Measurements from ENCODE around the gene FGD6.
"Not testable (repeated sequence)": the region's sequence is repeated elsewhere in the genome, so short reads cannot be mapped to it uniquely, and the experiment has no call there.

The FGD6 gene

DNA sequence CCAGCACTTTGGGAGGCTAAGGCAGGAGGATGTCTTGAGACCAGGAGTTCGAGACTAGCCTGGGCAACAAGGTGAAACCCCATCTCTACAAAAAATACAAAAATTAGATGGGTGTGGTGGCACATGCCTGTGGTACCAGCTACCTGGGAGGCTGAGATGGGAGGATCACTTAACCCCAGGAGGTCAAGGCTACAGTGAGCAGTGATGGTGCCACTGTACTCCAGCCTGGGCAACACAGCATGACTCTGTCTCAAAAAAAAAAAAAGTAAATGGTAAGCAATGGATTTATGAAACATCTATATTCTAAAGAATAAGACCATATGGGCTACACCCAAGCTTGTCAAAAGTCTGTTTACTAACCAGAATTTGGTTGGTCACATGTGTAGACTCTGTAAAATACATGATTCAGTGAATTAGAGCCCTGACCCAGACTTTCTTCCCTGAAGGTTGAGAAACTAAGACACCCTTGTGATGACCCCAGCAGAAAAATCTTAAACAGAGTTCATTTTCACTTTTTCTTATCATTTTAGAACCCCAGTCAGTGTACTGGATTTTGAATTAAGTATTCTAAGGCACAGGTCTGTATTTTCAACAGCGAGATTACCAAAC is 12.1 kb downstream of the FGD6 start:
- H3K4me1 ChIP-seq (ENCODE audit: control insufficient read depth, insufficient read depth, low read length) = peaks cover 83% of the 10 kb centered on the region

DNA sequence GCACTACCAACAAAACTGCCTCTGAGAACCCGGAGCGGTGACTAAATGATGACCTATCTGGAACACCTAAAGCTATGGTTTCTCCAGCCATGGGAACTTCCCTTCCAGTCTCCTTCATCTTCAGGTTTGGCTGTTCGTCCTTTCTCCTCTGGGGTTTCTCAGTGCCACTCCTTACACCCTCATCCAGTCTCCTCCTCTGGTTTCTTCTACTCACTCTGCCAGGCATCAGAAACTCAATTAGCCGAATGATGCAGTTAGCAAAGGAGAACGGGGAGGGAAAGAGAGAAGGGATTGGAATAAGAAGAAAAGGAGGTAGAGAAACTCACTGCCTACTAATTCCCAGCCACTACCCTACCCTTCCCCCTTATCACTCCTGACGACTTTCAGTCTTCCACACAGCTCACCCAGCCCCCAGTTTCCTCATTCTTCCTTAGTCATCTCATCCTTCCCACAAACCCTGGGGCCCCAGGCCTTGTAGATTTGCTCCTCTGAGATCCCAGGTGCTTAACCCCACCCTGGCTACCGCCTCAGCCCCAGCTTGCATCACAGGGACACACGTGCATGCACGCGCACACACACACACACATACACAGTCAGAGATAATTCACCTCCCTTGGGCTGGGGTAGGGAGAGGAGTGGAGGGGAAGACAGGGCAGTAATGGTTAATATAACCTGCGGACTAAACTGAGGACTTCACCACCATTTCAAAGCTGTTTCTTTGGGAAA is 13.0 kb downstream of the FGD6 start:
- H3K4me1 ChIP-seq (ENCODE audit: control insufficient read depth, insufficient read depth, low read length) = peaks cover 80% of the 10 kb centered on the region
- peak overlapping the region; percentile 23; the same call in 1 of the 2 replicates for H3K4me3 ChIP-seq (ENCODE audit: low read depth, low read length)
- H3K9me3 ChIP-seq (ENCODE audit: control insufficient read depth, insufficient read depth, low read depth, low read length) = no peaks in the 10 kb centered on the region
- peak overlapping the region; percentile 50 for H3K9ac ChIP-seq (ENCODE audit: low read length)
- H3K27ac ChIP-seq (ENCODE audit: low read depth, low read length) = peak overlapping the region; percentile 69; the same call in 1 of the 2 replicates
- peaks cover 3% of the 10 kb centered on the region; the same call in 1 of the 2 replicates for H3K36me3 ChIP-seq (ENCODE audit: control insufficient read depth, insufficient read depth, low read length)
- no peaks in the 10 kb centered on the region for H3K27me3 ChIP-seq (ENCODE audit: control insufficient read depth, insufficient read depth, low read length)

More for the DNA sequence above, 12.1 kb downstream of the FGD6 start:
- H3K9ac ChIP-seq (ENCODE audit: low read length) = peak overlapping the region; percentile 50
- peaks cover 3% of the 10 kb centered on the region; the same call in 1 of the 2 replicates for H3K36me3 ChIP-seq (ENCODE audit: control insufficient read depth, insufficient read depth, low read length)
- no peaks in the 10 kb centered on the region for H3K9me3 ChIP-seq (ENCODE audit: control insufficient read depth, insufficient read depth, low read depth, low read length)
- H3K27me3 ChIP-seq (ENCODE audit: control insufficient read depth, insufficient read depth, low read length) = no peaks in the 10 kb centered on the region
- no peak overlapping the region for H3K4me3 ChIP-seq (ENCODE audit: low read depth, low read length)
- peak overlapping the region; percentile 69 for H3K27ac ChIP-seq (ENCODE audit: low read depth, low read length)

GRCh38 chr12:95203487-95204030 is 13.7 kb downstream of the FGD6 start:
- H3K9ac ChIP-seq (ENCODE audit: low read length) = peak overlapping the region; percentile 5
- peak overlapping the region; percentile 69; the same call in 1 of the 2 replicates for H3K27ac ChIP-seq (ENCODE audit: low read depth, low read length)
- H3K27me3 ChIP-seq (ENCODE audit: control insufficient read depth, insufficient read depth, low read length) = no peaks in the 10 kb centered on the region
- no peaks in the 10 kb centered on the region for H3K9me3 ChIP-seq (ENCODE audit: control insufficient read depth, insufficient read depth, low read depth, low read length)
- peak overlapping the region; percentile 23; the same call in 1 of the 2 replicates for H3K4me3 ChIP-seq (ENCODE audit: low read depth, low read length)
- H3K36me3 ChIP-seq (ENCODE audit: control insufficient read depth, insufficient read depth, low read length) = peaks cover 1% of the 10 kb centered on the region; the same call in 1 of the 2 replicates
- H3K4me1 ChIP-seq (ENCODE audit: control insufficient read depth, insufficient read depth, low read length) = peaks cover 80% of the 10 kb centered on the region

DNA sequence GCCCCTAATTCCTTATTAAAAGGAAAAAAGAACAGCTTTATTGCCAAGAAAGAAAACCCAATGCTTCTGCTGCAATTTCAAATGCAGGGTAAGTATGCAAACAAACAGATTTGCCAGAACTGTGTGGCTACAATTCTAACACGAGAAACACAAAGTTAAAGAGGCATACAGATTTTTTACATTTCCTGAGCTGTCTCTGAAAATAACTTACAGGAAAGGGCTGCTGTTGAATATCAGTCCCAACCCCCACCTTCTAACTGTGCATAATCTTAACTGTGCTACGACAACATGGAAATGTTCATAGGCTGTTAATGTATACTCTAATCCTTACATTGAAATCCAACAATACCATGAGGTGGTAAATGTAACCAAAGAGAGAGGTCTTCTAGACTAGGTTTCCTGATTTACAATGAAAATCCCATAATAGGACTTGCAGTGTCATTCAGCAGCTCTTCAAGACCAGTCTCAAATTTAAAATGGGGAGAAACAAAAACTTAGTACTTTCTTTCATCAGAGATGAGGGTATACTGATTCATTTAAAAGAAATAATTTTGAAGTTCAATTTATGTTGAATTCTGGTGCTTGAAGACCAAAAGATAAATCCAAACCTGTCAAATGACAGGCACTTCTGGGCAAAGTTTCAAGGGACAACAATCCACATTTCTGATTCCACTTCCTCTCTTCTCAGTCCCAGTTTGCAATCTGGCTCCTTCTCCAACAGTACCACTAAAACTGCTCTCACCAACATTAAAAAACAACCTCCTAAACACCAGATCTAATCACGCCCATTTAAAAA is 14.4 kb downstream of the FGD6 start:
- no peak overlapping the region for H3K4me3 ChIP-seq (ENCODE audit: low read depth, low read length)
- H3K27ac ChIP-seq (ENCODE audit: low read depth, low read length) = peak overlapping the region; percentile 55
- H3K9ac ChIP-seq (ENCODE audit: low read length) = peak overlapping the region; percentile 5
- H3K9me3 ChIP-seq (ENCODE audit: control insufficient read depth, insufficient read depth, low read depth, low read length) = no peaks in the 10 kb centered on the region
- peaks cover 76% of the 10 kb centered on the region for H3K4me1 ChIP-seq (ENCODE audit: control insufficient read depth, insufficient read depth, low read length)
- no peaks in the 10 kb centered on the region for H3K27me3 ChIP-seq (ENCODE audit: control insufficient read depth, insufficient read depth, low read length)
- no peaks in the 10 kb centered on the region for H3K36me3 ChIP-seq (ENCODE audit: control insufficient read depth, insufficient read depth, low read length)

- Histone ChIP-seq H3K36me3 (ENCODE audit: control insufficient read depth, insufficient read depth, low read length) (no peaks in the 10 kb centered on the region), H3K4me1 (ENCODE audit: control insufficient read depth, insufficient read depth, low read length) (peaks cover 69% of the 10 kb centered on the region), H3K27me3 (ENCODE audit: control insufficient read depth, insufficient read depth, low read length) (no peaks in the 10 kb centered on the region), H3K4me3 (ENCODE audit: low read depth, low read length) (no peak overlapping the region; the same call in 1 of the 2 replicates), H3K9ac (ENCODE audit: low read length) (no peak overlapping the region), H3K27ac (ENCODE audit: low read depth, low read length) (peak overlapping the region; percentile 16; the same call in 1 of the 2 replicates), H3K9me3 (ENCODE audit: control insufficient read depth, insufficient read depth, low read depth, low read length) (no peaks in the 10 kb centered on the region)
Observed at GRCh38 chr12:95201056-95201670, 16.1 kb downstream of the FGD6 start.

DNA sequence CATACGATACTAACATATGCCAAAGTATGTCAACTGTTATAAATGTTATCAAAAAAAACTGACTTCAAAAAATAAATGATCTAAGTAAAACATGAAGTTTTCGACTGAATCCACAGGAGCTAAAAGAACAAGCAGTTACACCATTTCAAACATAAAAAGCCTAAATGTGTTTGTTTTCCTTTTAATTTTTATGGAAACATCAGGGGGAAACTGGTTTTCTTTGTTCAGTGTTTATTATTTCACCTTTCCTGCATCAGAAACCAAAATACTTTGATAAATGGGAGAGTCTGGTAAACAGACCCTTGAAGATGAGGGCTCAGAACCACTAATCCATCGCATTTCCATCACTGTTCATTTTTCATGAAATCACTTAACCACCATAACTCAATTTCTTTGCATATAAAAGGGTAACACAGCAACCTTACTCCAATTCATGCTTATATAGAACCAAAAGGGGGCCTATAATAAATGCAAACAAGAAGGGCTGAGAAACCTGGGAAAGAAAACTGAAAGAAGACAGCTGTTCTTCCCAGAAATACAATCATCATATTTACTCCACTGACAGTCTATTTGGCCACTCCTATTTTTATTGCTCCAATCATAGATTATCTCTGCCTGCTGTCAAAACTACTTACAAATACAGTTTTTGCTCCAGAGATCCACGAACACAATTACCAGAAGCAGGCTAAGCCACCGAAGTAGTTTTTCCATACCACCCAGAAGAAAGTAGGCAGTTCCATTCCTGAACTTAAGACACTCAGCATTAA is 17.0 kb downstream of the FGD6 start:
- H3K9me3 ChIP-seq (ENCODE audit: control insufficient read depth, insufficient read depth, low read depth, low read length) = no peaks in the 10 kb centered on the region
- no peak overlapping the region for H3K4me3 ChIP-seq (ENCODE audit: low read depth, low read length)
- H3K27ac ChIP-seq (ENCODE audit: low read depth, low read length) = no peak overlapping the region
- H3K9ac ChIP-seq (ENCODE audit: low read length) = no peak overlapping the region
- H3K36me3 ChIP-seq (ENCODE audit: control insufficient read depth, insufficient read depth, low read length) = no peaks in the 10 kb centered on the region
- no peaks in the 10 kb centered on the region for H3K27me3 ChIP-seq (ENCODE audit: control insufficient read depth, insufficient read depth, low read length)
- H3K4me1 ChIP-seq (ENCODE audit: control insufficient read depth, insufficient read depth, low read length) = peaks cover 61% of the 10 kb centered on the region

GRCh38 chr12:95198914-95199313 is 18.4 kb downstream of the FGD6 start:
- Histone ChIP-seq H3K27ac (ENCODE audit: low read depth, low read length) (peak overlapping the region; percentile 76), H3K4me1 (ENCODE audit: control insufficient read depth, insufficient read depth, low read length) (peaks cover 47% of the 10 kb centered on the region), H3K4me3 (ENCODE audit: low read depth, low read length) (0 out of 2 replicates have a peak overlapping the region, but pooled peaks have one; percentile 16), H3K36me3 (ENCODE audit: control insufficient read depth, insufficient read depth, low read length) (no peaks in the 10 kb centered on the region), H3K9me3 (ENCODE audit: control insufficient read depth, insufficient read depth, low read depth, low read length) (no peaks in the 10 kb centered on the region), H3K27me3 (ENCODE audit: control insufficient read depth, insufficient read depth, low read length) (no peaks in the 10 kb centered on the region), H3K9ac (ENCODE audit: low read length) (no peak overlapping the region)

GRCh38 chr12:95197636-95198035 is 19.6 kb downstream of the FGD6 start:
- Histone ChIP-seq H3K9me3 (ENCODE audit: control insufficient read depth, insufficient read depth, low read depth, low read length) (no peaks in the 10 kb centered on the region), H3K4me1 (ENCODE audit: control insufficient read depth, insufficient read depth, low read length) (peaks cover 34% of the 10 kb centered on the region), H3K27ac (ENCODE audit: low read depth, low read length) (no peak overlapping the region), H3K27me3 (ENCODE audit: control insufficient read depth, insufficient read depth, low read length) (no peaks in the 10 kb centered on the region), H3K9ac (ENCODE audit: low read length) (no peak overlapping the region), H3K36me3 (ENCODE audit: control insufficient read depth, insufficient read depth, low read length) (no peaks in the 10 kb centered on the region), H3K4me3 (ENCODE audit: low read depth, low read length) (no peak overlapping the region)

DNA sequence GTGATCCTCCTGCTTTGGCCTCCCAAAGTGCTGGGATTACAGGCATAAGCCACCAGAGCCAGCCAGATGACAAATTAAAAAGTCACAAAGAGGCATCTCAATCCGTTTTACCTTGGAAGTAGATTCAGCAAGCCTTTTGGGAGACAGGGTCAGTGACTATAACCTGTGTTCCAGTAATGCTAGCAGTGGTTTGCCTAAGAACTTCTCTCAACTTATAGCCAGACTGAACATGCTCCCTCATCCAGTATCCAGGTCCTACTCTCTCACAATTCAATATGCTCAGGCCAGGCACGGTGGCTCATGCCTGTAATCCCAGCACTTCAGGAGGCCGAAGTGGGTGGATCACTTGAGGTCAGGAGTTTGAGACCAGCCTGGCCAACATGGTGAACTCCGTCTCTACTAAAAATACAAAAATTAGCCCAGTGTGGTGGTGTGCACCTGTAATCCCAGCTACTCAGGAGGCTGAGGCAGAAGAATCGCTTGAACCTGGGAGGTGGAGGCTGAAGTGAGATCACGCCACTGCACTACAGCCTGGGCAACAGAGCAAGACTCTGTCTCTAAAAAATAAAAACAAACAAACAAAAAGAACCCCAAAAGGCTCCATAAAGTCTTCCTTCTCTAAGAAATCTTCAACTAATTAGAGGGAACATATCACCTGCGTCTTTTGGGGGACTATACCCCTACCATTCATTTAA is 20.2 kb downstream of the FGD6 start:
- H3K36me3 ChIP-seq (ENCODE audit: control insufficient read depth, insufficient read depth, low read length); H3K27ac ChIP-seq (ENCODE audit: low read depth, low read length); H3K27me3 ChIP-seq (ENCODE audit: control insufficient read depth, insufficient read depth, low read length); H3K9ac ChIP-seq (ENCODE audit: low read length); H3K9me3 ChIP-seq (ENCODE audit: control insufficient read depth, insufficient read depth, low read depth, low read length); H3K4me3 ChIP-seq (ENCODE audit: low read depth, low read length): not testable (repeated sequence)
- H3K4me1 ChIP-seq (ENCODE audit: control insufficient read depth, insufficient read depth, low read length) = peaks cover 32% of the 10 kb centered on the region

All from HUES6 (cell line).